HL-60 (cell line): ENCODE data around the gene ADGRE2.
"Not testable (repeated sequence)": the region's sequence is repeated elsewhere in the genome, so short reads cannot be mapped to it uniquely, and the experiment has no call there.

Experiments used
- DNase-seq, 2 experiments: peaks; one replicate each; pipeline ENCODE4 v3.0.0-alpha.2; 2010 to 2020; ENCODE audit warnings: low read depth in 1 of 2, low spot score in 1 of 2
- H3K27ac ChIP-seq: fragments of 250-450 bp; sonication (Bioruptor Pico); replicated peaks from 2 replicates; pipeline ENCODE4 v1.5.1; 2020; ENCODE audit warnings: mild to moderate bottlenecking, moderate library complexity
- H3K27me3 ChIP-seq: fragments of 250-450 bp; sonication (Bioruptor Pico); 2 replicates; pipeline ENCODE4 v1.5.1; 2021; ENCODE audit warnings: mild to moderate bottlenecking, moderate library complexity; ENCODE audit not compliant: insufficient read depth, poor library complexity, severe bottlenecking
- H3K4me3 ChIP-seq: replicated peaks from 2 replicates; pipeline ENCODE4 v1.5.1; 2011; ENCODE audit warnings: mild to moderate bottlenecking, control low read depth, low read length; ENCODE audit not compliant: insufficient read depth
- GABPA ChIP-seq: IDR thresholded peaks from 2 replicates; pipeline ENCODE4 v1.6.1; 2012; ENCODE audit warnings: low read depth
- POLR2AphosphoS5 ChIP-seq: IDR thresholded peaks from 2 replicates; pipeline ENCODE4 v1.6.1; 2012; ENCODE audit warnings: low read depth
- SPI1 ChIP-seq: IDR thresholded peaks from 2 replicates; pipeline ENCODE4 v1.6.1; 2012; ENCODE audit warnings: low read depth, mild to moderate bottlenecking, borderline replicate concordance
- TF ChIP-seq, protein P1 (sequence below): IDR thresholded peaks from 2 replicates; pipeline ENCODE4 v1.6.1; 2012; ENCODE audit warnings: low read depth; ENCODE audit not compliant: insufficient replicate concordance
- TF ChIP-seq, protein P2 (sequence below): IDR thresholded peaks from one replicate; pipeline ENCODE4 v1.5.1; 2011; ENCODE audit warnings: low read length, control low read depth, inconsistent platforms; ENCODE audit not compliant: insufficient read depth

The ADGRE2 gene

DNA sequence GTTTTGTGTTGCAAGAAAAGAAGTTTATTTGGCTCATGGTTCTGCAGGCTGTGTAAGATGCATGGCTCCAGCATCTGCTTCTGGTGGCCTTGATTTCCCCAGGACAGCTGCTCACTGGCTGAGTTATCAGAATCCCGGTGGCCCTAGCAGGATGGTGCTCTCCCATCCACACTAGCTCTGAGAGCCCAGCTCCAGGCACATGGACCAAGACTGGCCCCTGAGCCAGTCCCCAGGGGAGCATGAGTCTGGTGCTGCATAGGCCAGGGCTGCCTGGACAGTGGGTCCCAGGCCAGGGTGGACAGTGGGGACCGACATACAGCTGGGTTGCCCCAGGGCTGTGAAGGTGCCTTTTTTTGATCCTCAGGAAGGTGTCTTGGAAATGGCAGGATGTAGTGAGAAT, 10.4 kb downstream of the ADGRE2 start:
- TF ChIP-seq, protein P1, sequence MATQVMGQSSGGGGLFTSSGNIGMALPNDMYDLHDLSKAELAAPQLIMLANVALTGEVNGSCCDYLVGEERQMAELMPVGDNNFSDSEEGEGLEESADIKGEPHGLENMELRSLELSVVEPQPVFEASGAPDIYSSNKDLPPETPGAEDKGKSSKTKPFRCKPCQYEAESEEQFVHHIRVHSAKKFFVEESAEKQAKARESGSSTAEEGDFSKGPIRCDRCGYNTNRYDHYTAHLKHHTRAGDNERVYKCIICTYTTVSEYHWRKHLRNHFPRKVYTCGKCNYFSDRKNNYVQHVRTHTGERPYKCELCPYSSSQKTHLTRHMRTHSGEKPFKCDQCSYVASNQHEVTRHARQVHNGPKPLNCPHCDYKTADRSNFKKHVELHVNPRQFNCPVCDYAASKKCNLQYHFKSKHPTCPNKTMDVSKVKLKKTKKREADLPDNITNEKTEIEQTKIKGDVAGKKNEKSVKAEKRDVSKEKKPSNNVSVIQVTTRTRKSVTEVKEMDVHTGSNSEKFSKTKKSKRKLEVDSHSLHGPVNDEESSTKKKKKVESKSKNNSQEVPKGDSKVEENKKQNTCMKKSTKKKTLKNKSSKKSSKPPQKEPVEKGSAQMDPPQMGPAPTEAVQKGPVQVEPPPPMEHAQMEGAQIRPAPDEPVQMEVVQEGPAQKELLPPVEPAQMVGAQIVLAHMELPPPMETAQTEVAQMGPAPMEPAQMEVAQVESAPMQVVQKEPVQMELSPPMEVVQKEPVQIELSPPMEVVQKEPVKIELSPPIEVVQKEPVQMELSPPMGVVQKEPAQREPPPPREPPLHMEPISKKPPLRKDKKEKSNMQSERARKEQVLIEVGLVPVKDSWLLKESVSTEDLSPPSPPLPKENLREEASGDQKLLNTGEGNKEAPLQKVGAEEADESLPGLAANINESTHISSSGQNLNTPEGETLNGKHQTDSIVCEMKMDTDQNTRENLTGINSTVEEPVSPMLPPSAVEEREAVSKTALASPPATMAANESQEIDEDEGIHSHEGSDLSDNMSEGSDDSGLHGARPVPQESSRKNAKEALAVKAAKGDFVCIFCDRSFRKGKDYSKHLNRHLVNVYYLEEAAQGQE, result no peak
- no peak for TF ChIP-seq GABPA
- TF ChIP-seq, protein P2, sequence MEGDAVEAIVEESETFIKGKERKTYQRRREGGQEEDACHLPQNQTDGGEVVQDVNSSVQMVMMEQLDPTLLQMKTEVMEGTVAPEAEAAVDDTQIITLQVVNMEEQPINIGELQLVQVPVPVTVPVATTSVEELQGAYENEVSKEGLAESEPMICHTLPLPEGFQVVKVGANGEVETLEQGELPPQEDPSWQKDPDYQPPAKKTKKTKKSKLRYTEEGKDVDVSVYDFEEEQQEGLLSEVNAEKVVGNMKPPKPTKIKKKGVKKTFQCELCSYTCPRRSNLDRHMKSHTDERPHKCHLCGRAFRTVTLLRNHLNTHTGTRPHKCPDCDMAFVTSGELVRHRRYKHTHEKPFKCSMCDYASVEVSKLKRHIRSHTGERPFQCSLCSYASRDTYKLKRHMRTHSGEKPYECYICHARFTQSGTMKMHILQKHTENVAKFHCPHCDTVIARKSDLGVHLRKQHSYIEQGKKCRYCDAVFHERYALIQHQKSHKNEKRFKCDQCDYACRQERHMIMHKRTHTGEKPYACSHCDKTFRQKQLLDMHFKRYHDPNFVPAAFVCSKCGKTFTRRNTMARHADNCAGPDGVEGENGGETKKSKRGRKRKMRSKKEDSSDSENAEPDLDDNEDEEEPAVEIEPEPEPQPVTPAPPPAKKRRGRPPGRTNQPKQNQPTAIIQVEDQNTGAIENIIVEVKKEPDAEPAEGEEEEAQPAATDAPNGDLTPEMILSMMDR, result no peak
- no peak for TF ChIP-seq POLR2AphosphoS5
- TF ChIP-seq SPI1, result no peak
- no peak overlapping the region for H3K27ac ChIP-seq
- no peak for DNase-seq
- H3K27me3 ChIP-seq, result no peaks in the 10 kb centered on the region
- H3K4me3 ChIP-seq, result no peak overlapping the region

DNA sequence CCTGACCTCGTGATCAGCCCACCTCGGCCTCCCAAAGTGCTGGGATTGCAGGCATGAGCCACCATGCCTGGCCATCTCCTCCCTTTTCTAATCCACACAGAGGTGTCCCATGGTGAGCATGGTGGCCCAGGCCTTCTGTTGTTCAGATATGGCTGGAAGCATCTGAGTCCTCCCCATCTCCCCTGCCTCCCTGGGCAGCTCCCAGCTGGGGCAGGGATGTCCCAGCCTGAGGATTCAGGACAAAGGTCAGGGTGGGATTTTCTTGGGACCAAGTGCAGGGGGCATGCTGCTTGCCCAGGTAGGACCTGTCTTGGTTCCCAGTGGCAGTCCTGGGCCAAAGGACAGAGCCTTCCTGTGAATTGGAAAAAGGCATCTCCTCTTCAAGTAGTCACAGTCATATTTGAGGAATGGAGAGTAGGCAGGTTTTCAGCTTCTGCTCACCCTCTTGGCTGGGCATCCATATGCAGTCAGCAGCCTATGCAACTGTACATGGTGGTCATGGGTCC, 10.8 kb downstream of the ADGRE2 start:
- DNase-seq, result no peak
- TF ChIP-seq GABPA (no peak), POLR2AphosphoS5 (no peak; the same call in 1 of the 2 replicates), SPI1 (no peak)
- TF ChIP-seq, protein P2, result no peak
- TF ChIP-seq, protein P1, result no peak
- no peaks in the 10 kb centered on the region for H3K27me3 ChIP-seq
- no peak overlapping the region for H3K4me3 ChIP-seq
- H3K27ac ChIP-seq, result no peak overlapping the region

DNA sequence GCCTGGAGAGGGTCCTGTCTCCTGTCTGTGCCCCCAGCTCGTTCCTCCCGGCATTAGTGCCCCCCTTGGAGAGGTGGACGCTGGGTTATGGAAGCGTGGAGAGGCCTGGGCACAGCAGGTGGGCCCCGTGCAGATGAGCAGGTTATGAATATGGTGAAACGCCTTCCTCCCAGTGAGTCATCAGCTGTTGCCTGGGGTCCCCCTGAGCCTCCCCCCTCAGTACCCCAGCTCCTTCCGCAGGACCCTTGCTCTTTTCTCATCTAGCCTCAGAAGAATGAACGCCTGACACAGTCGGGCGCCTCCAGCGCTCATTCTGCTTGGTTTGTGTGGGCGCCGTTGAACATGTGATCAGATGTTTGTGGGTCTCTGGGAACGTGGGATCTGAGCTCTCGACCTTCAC, 12.5 kb downstream of the ADGRE2 start:
- not testable (repeated sequence) for H3K27me3 ChIP-seq, H3K4me3 ChIP-seq, DNase-seq, H3K27ac ChIP-seq

DNA sequence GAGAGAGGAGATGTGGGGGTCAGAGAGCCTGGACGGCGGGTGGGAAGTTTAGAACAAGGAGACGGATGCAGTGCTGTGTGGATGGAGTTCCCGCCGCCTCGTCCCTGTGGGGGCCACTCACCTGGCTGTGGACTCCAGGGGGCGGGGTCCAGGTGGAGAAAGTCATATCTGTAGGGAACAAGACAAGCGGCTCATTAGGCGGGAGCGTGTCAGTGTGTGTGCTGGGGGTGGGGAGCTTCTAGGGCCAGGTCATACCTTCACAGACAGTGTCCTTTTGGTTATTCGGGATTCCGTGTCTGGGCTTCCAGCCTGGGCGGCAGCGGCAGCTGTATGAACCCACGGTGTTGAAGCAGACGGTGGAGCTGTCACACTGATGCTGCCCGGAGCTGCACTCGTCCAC, 13.0 kb downstream of the ADGRE2 start:
- not testable (repeated sequence) for H3K27ac ChIP-seq, DNase-seq, H3K27me3 ChIP-seq, H3K4me3 ChIP-seq

DNA sequence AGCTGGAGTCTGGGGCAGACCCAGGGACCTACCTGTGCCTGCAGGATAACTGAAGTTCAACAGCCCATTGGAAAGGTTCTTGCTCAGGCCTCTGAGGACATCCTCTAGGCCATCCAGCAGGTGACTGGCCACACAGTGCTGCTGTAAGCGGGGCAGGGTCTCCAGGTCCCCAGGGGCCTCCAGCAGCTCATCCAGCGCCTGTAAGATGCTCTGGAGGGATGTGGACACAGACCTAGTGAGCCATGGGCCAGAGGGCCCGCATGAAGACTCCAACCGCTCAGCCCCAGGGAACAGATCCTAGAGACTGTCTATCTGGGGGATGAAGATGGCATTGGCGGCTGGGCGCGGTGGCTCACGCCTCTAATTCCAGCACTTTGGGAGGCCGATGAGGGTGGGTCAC, 14.0 kb downstream of the ADGRE2 start:
- TF ChIP-seq GABPA, result no peak
- TF ChIP-seq SPI1, result no peak
- no peak for TF ChIP-seq POLR2AphosphoS5
- TF ChIP-seq, protein P2, result no peak
- TF ChIP-seq, protein P1, result no peak
- H3K27me3 ChIP-seq, result no peaks in the 10 kb centered on the region
- DNase-seq, result no peak
- H3K4me3 ChIP-seq, result no peak overlapping the region
- H3K27ac ChIP-seq, result no peak overlapping the region
